Measurements from ENCODE around the gene TBC1D16.

The TBC1D16 gene

GRCh38 chr17:80072410-80072809 is 36.7 kb upstream of the TBC1D16 start:
- no peak overlapping the region for H3K4me3 ChIP-seq (ENCODE audit: low read depth, low read length)
- no peak for TF ChIP-seq CTCF (IDR thresholded peaks at IDR 0.05; ENCODE audit: insufficient read depth, low read length, missing control alignments)
- no peak for DNase-seq (ENCODE audit: low read depth, low spot score)
- CTCF ChIA-PET = interaction anchor here (1.2 to 2.4 kb wide), 4 partner anchors 9 to 64 kb away, joined by 4 to 17 read pairs (median 7); partner anchors contain the start of gene GAA
- POLR2A ChIA-PET = no interaction called here

- ChIA-PET CTCF (interaction anchor here (1.1 to 1.9 kb wide), 3 partner anchors 10 to 30 kb away, joined by 4 read pairs; partner anchors contain the start of gene GAA), POLR2A (no interaction called here)
- no peak for DNase-seq (ENCODE audit: low read depth, low spot score)
- no peak overlapping the region for H3K4me3 ChIP-seq (ENCODE audit: low read depth, low read length)
- TF ChIP-seq CTCF (IDR thresholded peaks at IDR 0.05; ENCODE audit: insufficient read depth, low read length, missing control alignments) = no peak
Measured at GRCh38 chr17:80071116-80071841, 35.6 kb upstream of the TBC1D16 start.

GRCh38 chr17:80070375-80071115 is 34.9 kb upstream of the TBC1D16 start:
- no peak for DNase-seq (ENCODE audit: low read depth, low spot score)
- H3K4me3 ChIP-seq (ENCODE audit: low read depth, low read length) = no peak overlapping the region
- ChIA-PET POLR2A (no interaction called here), CTCF (interaction anchor here (1.1 kb wide), 2 partner anchors 11 to 31 kb away, joined by 4 read pairs; partner anchors contain the start of gene GAA)
- TF ChIP-seq CTCF (IDR thresholded peaks at IDR 0.05; ENCODE audit: insufficient read depth, low read length, missing control alignments) = no peak

- CTCF ChIA-PET = interaction anchor here (1.0 to 2.0 kb wide), 2 partner anchors 14 to 33 kb away, joined by 3 to 15 read pairs; partner anchors contain the start of gene GAA
- DNase-seq (ENCODE audit: low read depth, low spot score) = no peak
Measured at GRCh38 chr17:80068301-80069222, 32.9 kb upstream of the TBC1D16 start.

GRCh38 chr17:80067393-80067986 is 31.8 kb upstream of the TBC1D16 start:
- CTCF ChIA-PET = interaction anchor here (0.6 to 2.0 kb wide), 2 partner anchors 15 to 1669 kb away, joined by 3 to 15 read pairs; no protein-coding TSS in a partner anchor
- no peak overlapping the region for H3K4me3 ChIP-seq (ENCODE audit: low read depth, low read length)
- DNase-seq (ENCODE audit: low read depth, low spot score) = no peak
- no peak for TF ChIP-seq CTCF (IDR thresholded peaks at IDR 0.05; ENCODE audit: insufficient read depth, low read length, missing control alignments)
- POLR2A ChIA-PET = no interaction called here

More at GRCh38 chr17:80068301-80069222, 32.9 kb upstream of the TBC1D16 start:
- TF ChIP-seq CTCF (IDR thresholded peaks at IDR 0.05; ENCODE audit: insufficient read depth, low read length, missing control alignments) = no peak
- H3K4me3 ChIP-seq (ENCODE audit: low read depth, low read length) = no peak overlapping the region
- POLR2A ChIA-PET = no interaction called here

Data from AG04449 (cell line).